Trophoblast cell (in vitro differentiated cells and primary cell): Measurements from ENCODE around the gene RSPH10B.
"Not testable (repeated sequence)": the region's sequence is repeated elsewhere in the genome, so short reads cannot be mapped to it uniquely, and the experiment has no call there.

Source experiments
- DNase-seq, 2 donors: peaks; one replicate each; pipeline ENCODE4 v3.0.0-alpha.2; 2016
- H2AFZ ChIP-seq: 2 replicates; pipeline ENCODE4 v1.6.1; 2013; ENCODE audit warnings: low read length, moderate library complexity, mild to moderate bottlenecking; ENCODE audit not compliant: insufficient read depth, poor library complexity
- H2AK5ac ChIP-seq: 2 replicates; pipeline ENCODE4 v1.6.1; 2013; ENCODE audit warnings: mild to moderate bottlenecking, low read length
- H2BK120ac ChIP-seq: 2 replicates; pipeline ENCODE4 v1.6.1; 2013; ENCODE audit warnings: low read length, mild to moderate bottlenecking, moderate library complexity; ENCODE audit not compliant: insufficient read depth, poor library complexity
- H2BK12ac ChIP-seq: 2 replicates; pipeline ENCODE4 v1.6.1; 2013; ENCODE audit warnings: mild to moderate bottlenecking, low read length, moderate library complexity
- H2BK5ac ChIP-seq: 2 replicates; pipeline ENCODE4 v1.6.1; 2013; ENCODE audit warnings: low read length, low read depth, moderate library complexity, mild to moderate bottlenecking; ENCODE audit not compliant: poor library complexity
- H3K14ac ChIP-seq: 2 replicates; pipeline ENCODE4 v1.6.1; 2013; ENCODE audit warnings: mild to moderate bottlenecking, low read length
- H3K18ac ChIP-seq: 2 replicates; pipeline ENCODE4 v1.6.1; 2013; ENCODE audit warnings: mild to moderate bottlenecking, low read length
- H3K23ac ChIP-seq: 2 replicates; pipeline ENCODE4 v1.6.1; 2013; ENCODE audit warnings: low read length
- H3K27ac ChIP-seq: 2 replicates; pipeline ENCODE4 v1.5.1; 2013; ENCODE audit warnings: low read depth, mild to moderate bottlenecking, inconsistent platforms, low read length, moderate library complexity
- H3K27me3 ChIP-seq: 2 replicates; pipeline ENCODE4 v1.6.1; 2013; ENCODE audit warnings: inconsistent platforms, mild to moderate bottlenecking, low read length, moderate library complexity; ENCODE audit not compliant: insufficient read depth
- H3K36me3 ChIP-seq, 2 experiments: 1 replicate in 1 of 2; 2 replicates in 1 of 2; pipeline ENCODE4 v1.6.1; 2013; ENCODE audit warnings: low read length in 2 of 2, mild to moderate bottlenecking in 2 of 2, moderate library complexity in 1 of 2; ENCODE audit not compliant: insufficient read depth in 2 of 2, control insufficient read depth in 1 of 2
- H3K4ac ChIP-seq: 2 replicates; pipeline ENCODE4 v1.6.1; 2013; ENCODE audit warnings: low read depth, mild to moderate bottlenecking, low read length, moderate library complexity
- H3K4me1 ChIP-seq, 2 experiments: 1 replicate in 1 of 2; 2 replicates in 1 of 2; pipeline ENCODE4 v1.6.1; 2013; ENCODE audit warnings: low read length in 2 of 2, mild to moderate bottlenecking in 2 of 2, moderate library complexity in 1 of 2; ENCODE audit not compliant: insufficient read depth in 2 of 2, control insufficient read depth in 1 of 2
- H3K4me2 ChIP-seq: 2 replicates; pipeline ENCODE4 v1.6.1; 2013; ENCODE audit warnings: inconsistent platforms, mild to moderate bottlenecking, low read length, moderate library complexity
- H3K4me3 ChIP-seq: 2 replicates; pipeline ENCODE4 v1.5.1; 2013; ENCODE audit warnings: mild to moderate bottlenecking, low read depth, low read length, inconsistent platforms
- H3K79me1 ChIP-seq: one replicate; pipeline ENCODE4 v1.6.1; 2013; ENCODE audit warnings: low read length
- H3K79me2 ChIP-seq: 2 replicates; pipeline ENCODE4 v1.6.1; 2013; ENCODE audit warnings: low read length, mild to moderate bottlenecking; ENCODE audit not compliant: control insufficient read depth, insufficient read depth, poor library complexity
- H3K9ac ChIP-seq: 2 replicates; pipeline ENCODE4 v1.6.1; 2013; ENCODE audit warnings: mild to moderate bottlenecking, low read length
- H3K9me3 ChIP-seq: 2 replicates; pipeline ENCODE4 v1.6.1; 2013; ENCODE audit warnings: low read depth, mild to moderate bottlenecking, control low read depth, inconsistent platforms, low read length; ENCODE audit not compliant: insufficient read depth
- H4K12ac ChIP-seq: 2 replicates; pipeline ENCODE4 v1.6.1; 2013; ENCODE audit warnings: low read depth, mild to moderate bottlenecking, low read length, moderate library complexity
- H4K8ac ChIP-seq: 2 replicates; pipeline ENCODE4 v1.6.1; 2013; ENCODE audit warnings: low read depth, mild to moderate bottlenecking, low read length, moderate library complexity
- H4K91ac ChIP-seq: one replicate; pipeline ENCODE4 v1.6.1; 2013; ENCODE audit warnings: low read depth, mild to moderate bottlenecking, low read length, moderate library complexity
- WGBS: extraction: QIAGEN DNeasy Blood & Tissue Kit; methylation state at CpG from one replicate; pipeline ENCODE4 v1.1.7; 2013; ENCODE audit warnings: missing lambda C conversion rate; ENCODE audit not compliant: insufficient read length, insufficient coverage; ENCODE audit errors: extremely low coverage; 5-methylcytosine and 5-hydroxymethylcytosine counted together

The RSPH10B gene

GRCh38 chr7:5973580-5973979, 3.1 kb upstream of the RSPH10B start:
- not testable (repeated sequence) for H2BK12ac ChIP-seq, H3K23ac ChIP-seq, H2BK120ac ChIP-seq, H3K18ac ChIP-seq, H3K9me3 ChIP-seq, H4K91ac ChIP-seq, H2AFZ ChIP-seq, H3K79me1 ChIP-seq, H2AK5ac ChIP-seq, H3K14ac ChIP-seq, H3K9ac ChIP-seq, H4K8ac ChIP-seq, H3K4ac ChIP-seq, H3K36me3 ChIP-seq, H3K4me1 ChIP-seq, DNase-seq, H4K12ac ChIP-seq, H3K4me2 ChIP-seq, H3K79me2 ChIP-seq, H3K27ac ChIP-seq, H2BK5ac ChIP-seq, H3K4me3 ChIP-seq, H3K27me3 ChIP-seq
- WGBS = no CpG with 5 or more reads among the region's 8 CpGs

GRCh38 chr7:5963810-5964209, 6.7 kb downstream of the RSPH10B start:
- not testable (repeated sequence) for H4K8ac ChIP-seq, H3K18ac ChIP-seq, DNase-seq, H3K4me3 ChIP-seq, H4K12ac ChIP-seq, H2BK12ac ChIP-seq, H3K79me2 ChIP-seq, H3K9ac ChIP-seq, H3K27ac ChIP-seq, H3K9me3 ChIP-seq, H3K27me3 ChIP-seq, H3K4ac ChIP-seq, H2BK5ac ChIP-seq, H3K79me1 ChIP-seq, H3K4me2 ChIP-seq, H4K91ac ChIP-seq, H3K4me1 ChIP-seq, H3K36me3 ChIP-seq, H2BK120ac ChIP-seq, H2AFZ ChIP-seq, H3K23ac ChIP-seq, H2AK5ac ChIP-seq, H3K14ac ChIP-seq
- no CpG with 5 or more reads among the region's 7 CpGs for WGBS

- H3K23ac ChIP-seq, H4K12ac ChIP-seq, DNase-seq, H2AFZ ChIP-seq, H3K36me3 ChIP-seq, H3K27ac ChIP-seq, H3K9ac ChIP-seq, H2BK120ac ChIP-seq, H3K79me1 ChIP-seq, H3K4ac ChIP-seq, H3K4me1 ChIP-seq, H3K14ac ChIP-seq, H3K4me2 ChIP-seq, H3K18ac ChIP-seq, H3K9me3 ChIP-seq, H3K79me2 ChIP-seq, H2BK5ac ChIP-seq, H3K4me3 ChIP-seq, H2BK12ac ChIP-seq, H4K8ac ChIP-seq, H3K27me3 ChIP-seq, H2AK5ac ChIP-seq, H4K91ac ChIP-seq: not testable (repeated sequence)
- no CpG with 5 or more reads among the region's 13 CpGs for WGBS
Measured at GRCh38 chr7:5963205-5963604, 7.3 kb downstream of the RSPH10B start.

- H3K23ac ChIP-seq, H3K79me1 ChIP-seq, H3K4me3 ChIP-seq, H3K4ac ChIP-seq, H3K4me2 ChIP-seq, DNase-seq, H3K4me1 ChIP-seq, H3K27me3 ChIP-seq, H2AK5ac ChIP-seq, H2BK12ac ChIP-seq, H2AFZ ChIP-seq, H4K8ac ChIP-seq, H3K9ac ChIP-seq, H3K14ac ChIP-seq, H2BK5ac ChIP-seq, H3K18ac ChIP-seq, H3K36me3 ChIP-seq, H4K12ac ChIP-seq, H4K91ac ChIP-seq, H3K27ac ChIP-seq, H3K79me2 ChIP-seq, H3K9me3 ChIP-seq, H2BK120ac ChIP-seq: not testable (repeated sequence)
- no CpG with 5 or more reads among the region's 17 CpGs for WGBS
Measured at GRCh38 chr7:5934945-5935450, 35.5 kb downstream of the RSPH10B start.
